ENCODE data around the gene TET3. TPM values are rescaled to one million over a fixed set of nuclear protein-coding genes. Genes with fewer than 3 reads are reported as not detected.

The TET3 gene
- total and polyA plus RNA-seq, 2 donors (not counting 3 experiments of a cell fraction or from before 2014, with no cell fraction given), result 3.4 to 15.6 TPM

- intact Hi-C loops (cut with micrococcal nuclease) (no loop called here), dilution Hi-C loops (cut with MboI; ENCODE audit: extremely low pct_ligation_motif_present, low sequenced_read_pairs) (no loop called here)
- Histone ChIP-seq H3K4me3 (replicated peaks in 1 of 3; ENCODE audit: insufficient read depth in 1 of 3, low read depth in 1 of 3, low read length in 3 of 3) (no peak overlapping the region), H3K4me1 (ENCODE audit: control insufficient read depth, extremely low read depth, insufficient read depth, low read length) (no peaks in the 10 kb centered on the region), H3K4me2 (ENCODE audit: insufficient read depth, low read length) (no peak overlapping the region), H4K20me1 (replicated peaks; ENCODE audit: control insufficient read depth, extremely low read depth, insufficient read depth, low read length) (no peaks in the 10 kb centered on the region), H3K9ac (replicated peaks; ENCODE audit: extremely low read depth, insufficient read depth, low read length) (no peak overlapping the region), H3K79me2 (ENCODE audit: control insufficient read depth, insufficient read depth, low read length) (no peaks in the 10 kb centered on the region), H3K36me3 (ENCODE audit: control insufficient read depth in 2 of 2, extremely low read depth in 1 of 2, insufficient read depth in 2 of 2, low read length in 2 of 2) (peaks cover 0 to 2% of the 10 kb centered on the region in 2 experiments), H3K27ac (ENCODE audit: insufficient read depth, low read depth, low read length) (no peak overlapping the region), H2AFZ (ENCODE audit: low read depth, low read length) (no peak overlapping the region), H3K9me3 (replicated peaks; ENCODE audit: control insufficient read depth, insufficient read depth, low read length) (no peaks in the 10 kb centered on the region), H3K9me1 (replicated peaks; ENCODE audit: control insufficient read depth, extremely low read depth, insufficient read depth, low read length) (no peaks in the 10 kb centered on the region), H3K27me3 (ENCODE audit: control insufficient read depth in 2 of 2, insufficient read depth in 2 of 2, low read length in 2 of 2) (no peaks in the 10 kb centered on the region)
- no peak for FAIRE-seq
- no peak for DNase-seq (ENCODE audit: low read depth, low spot score)
- no TSS peak for BruUV-seq (replicated peaks)
- ChIA-PET POLR2A (no interaction called here), CTCF (interaction anchor here (0.6 kb wide), 1 partner anchor 24 kb away, joined by 4 read pairs; no protein-coding TSS in a partner anchor)
- TF ChIP-seq POLR2AphosphoS5 (IDR thresholded peaks at IDR 0.05; ENCODE audit: insufficient read depth, low read depth, low read length) (no peak), CTCF (IDR thresholded peaks at IDR 0.05; ENCODE audit: extremely low read depth in 1 of 2, insufficient read depth in 1 of 2, low read depth in 1 of 2, low read length in 2 of 2) (no peak), FOS (IDR thresholded peaks at IDR 0.05; ENCODE audit: borderline replicate concordance, insufficient read depth, low read length) (no peak), POLR2A (IDR thresholded peaks at IDR 0.05; ENCODE audit: low read depth, low read length) (no peak), MYC (IDR thresholded peaks at IDR 0.05; ENCODE audit: low read depth, low read length) (no peak), EZH2 (IDR thresholded peaks at IDR 0.05; ENCODE audit: borderline replicate concordance, low read depth, low read length, severe bottlenecking) (no peak), MAX (IDR thresholded peaks at IDR 0.05; ENCODE audit: insufficient read depth, insufficient read length) (no peak), JUN (IDR thresholded peaks at IDR 0.05; ENCODE audit: borderline replicate concordance, insufficient read depth, insufficient read length, low read depth) (no peak), GATA2 (IDR thresholded peaks at IDR 0.05; ENCODE audit: insufficient read depth, insufficient read length, low read depth, low read length) (no peak)
These were observed 20.5 kb upstream of the TET3 start for GRCh38 chr2:73964223-73964622.

Measured in endothelial cell of umbilical vein (primary cell).